HFF-Myc (cell line): ENCODE measurements around the gene CACNA1C.

Source experiments
- DNase-seq: peaks from one replicate; pipeline ENCODE4 v3.0.0-alpha.2; 2011; ENCODE audit warnings: low read depth; ENCODE audit errors: extremely low read depth
- H3K4me3 ChIP-seq: replicated peaks from 2 replicates; pipeline ENCODE4 v1.5.1; 2011; ENCODE audit warnings: low read depth, mild to moderate bottlenecking, control low read depth, low read length
- CTCF ChIP-seq: IDR thresholded peaks from 2 replicates; pipeline ENCODE4 v1.5.1; 2012; ENCODE audit warnings: mild to moderate bottlenecking, low read depth, low read length, control low read depth; ENCODE audit errors: missing control alignments

CACNA1C gene

GRCh38 chr12:2456813-2457186 is 404.0 kb downstream of the CACNA1C start:
- H3K4me3 ChIP-seq = no peak overlapping the region
- no peak for DNase-seq
- TF ChIP-seq CTCF = no peak

GRCh38 chr12:2457215-2457932 is 404.6 kb downstream of the CACNA1C start:
- H3K4me3 ChIP-seq = no peak overlapping the region
- no peak for TF ChIP-seq CTCF
- no peak for DNase-seq

- no peak for TF ChIP-seq CTCF
- H3K4me3 ChIP-seq = no peak overlapping the region
Observed at GRCh38 chr12:2457933-2458414, 405.2 kb downstream of the CACNA1C start.

GRCh38 chr12:2460051-2460670 is 407.4 kb downstream of the CACNA1C start:
- TF ChIP-seq CTCF = no peak
- no peak overlapping the region for H3K4me3 ChIP-seq
- DNase-seq = no peak

More at GRCh38 chr12:2457933-2458414, 405.2 kb downstream of the CACNA1C start:
- DNase-seq = no peak

- no peak for DNase-seq
- H3K4me3 ChIP-seq = no peak overlapping the region
- TF ChIP-seq CTCF = no peak
Observed at GRCh38 chr12:2461046-2461445, 408.3 kb downstream of the CACNA1C start.

GRCh38 chr12:2461645-2462044 is 408.9 kb downstream of the CACNA1C start:
- H3K4me3 ChIP-seq = no peak overlapping the region
- no peak for TF ChIP-seq CTCF
- no peak for DNase-seq
